ENCODE results near the gene CATSPER4.

DNA sequence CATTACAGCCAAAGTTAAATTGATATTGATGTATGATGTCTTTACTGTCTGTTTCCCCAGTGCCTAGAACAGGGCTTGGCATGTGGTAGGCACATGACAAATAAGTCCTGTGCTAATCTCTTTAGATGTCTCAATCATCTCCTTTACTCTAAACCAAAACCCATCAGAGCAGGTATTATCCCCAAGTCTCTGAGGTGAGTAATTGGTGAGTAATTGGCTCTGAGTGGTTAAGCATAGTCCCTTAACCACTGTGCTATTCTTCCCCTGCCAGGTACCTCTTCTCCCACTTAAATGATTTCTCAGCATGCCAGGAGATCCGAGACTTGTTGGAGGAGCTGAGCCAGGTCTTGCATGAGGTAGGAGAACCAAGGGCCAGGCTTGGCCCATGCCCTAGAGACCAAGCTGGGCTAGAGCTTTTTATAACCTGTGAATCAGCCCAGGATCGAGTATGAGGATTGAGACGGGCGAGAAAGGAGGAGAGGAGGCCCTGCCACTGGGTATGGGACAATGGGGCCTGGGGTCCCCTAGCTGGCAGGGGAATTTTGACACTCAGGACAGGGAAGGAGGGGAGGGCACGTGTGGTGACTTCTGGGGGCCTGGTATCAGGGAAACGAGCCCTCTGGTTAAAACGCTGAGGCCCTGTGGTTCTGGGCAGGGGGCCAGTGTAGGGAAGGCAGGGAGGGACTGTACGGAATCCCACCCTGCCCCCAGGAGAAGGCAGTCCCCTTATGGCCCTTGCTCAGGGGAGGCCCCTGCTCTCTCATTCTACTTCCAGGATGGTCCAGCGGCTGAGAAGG, 8.6 kb upstream of the CATSPER4 start:
- TF ChIP-seq FOXK1 (CRISPR knock-in tag; IDR thresholded peaks at IDR 0.05) (no peak), NR2C2 (CRISPR knock-in tag; IDR thresholded peaks at IDR 0.05) (no peak), MXD4 (CRISPR knock-in tag; IDR thresholded peaks at IDR 0.05; ENCODE audit: borderline replicate concordance) (no peak), TEAD4 (CRISPR knock-in tag; IDR thresholded peaks at IDR 0.05) (no peak), ZNF232 (CRISPR knock-in tag; IDR thresholded peaks at IDR 0.05) (no peak), GABPB1 (CRISPR knock-in tag; IDR thresholded peaks at IDR 0.05) (no peak), FOXP1 (CRISPR knock-in tag; IDR thresholded peaks at IDR 0.05; ENCODE audit: borderline replicate concordance) (no peak)
- TF ChIP-seq, protein P1, sequence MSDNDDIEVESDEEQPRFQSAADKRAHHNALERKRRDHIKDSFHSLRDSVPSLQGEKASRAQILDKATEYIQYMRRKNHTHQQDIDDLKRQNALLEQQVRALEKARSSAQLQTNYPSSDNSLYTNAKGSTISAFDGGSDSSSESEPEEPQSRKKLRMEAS (CRISPR knock-in tag; IDR thresholded peaks at IDR 0.05), result no peak
- TF ChIP-seq, protein P2, sequence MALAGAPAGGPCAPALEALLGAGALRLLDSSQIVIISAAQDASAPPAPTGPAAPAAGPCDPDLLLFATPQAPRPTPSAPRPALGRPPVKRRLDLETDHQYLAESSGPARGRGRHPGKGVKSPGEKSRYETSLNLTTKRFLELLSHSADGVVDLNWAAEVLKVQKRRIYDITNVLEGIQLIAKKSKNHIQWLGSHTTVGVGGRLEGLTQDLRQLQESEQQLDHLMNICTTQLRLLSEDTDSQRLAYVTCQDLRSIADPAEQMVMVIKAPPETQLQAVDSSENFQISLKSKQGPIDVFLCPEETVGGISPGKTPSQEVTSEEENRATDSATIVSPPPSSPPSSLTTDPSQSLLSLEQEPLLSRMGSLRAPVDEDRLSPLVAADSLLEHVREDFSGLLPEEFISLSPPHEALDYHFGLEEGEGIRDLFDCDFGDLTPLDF (CRISPR knock-in tag; IDR thresholded peaks at IDR 0.05), result no peak
- TF ChIP-seq, protein P3, sequence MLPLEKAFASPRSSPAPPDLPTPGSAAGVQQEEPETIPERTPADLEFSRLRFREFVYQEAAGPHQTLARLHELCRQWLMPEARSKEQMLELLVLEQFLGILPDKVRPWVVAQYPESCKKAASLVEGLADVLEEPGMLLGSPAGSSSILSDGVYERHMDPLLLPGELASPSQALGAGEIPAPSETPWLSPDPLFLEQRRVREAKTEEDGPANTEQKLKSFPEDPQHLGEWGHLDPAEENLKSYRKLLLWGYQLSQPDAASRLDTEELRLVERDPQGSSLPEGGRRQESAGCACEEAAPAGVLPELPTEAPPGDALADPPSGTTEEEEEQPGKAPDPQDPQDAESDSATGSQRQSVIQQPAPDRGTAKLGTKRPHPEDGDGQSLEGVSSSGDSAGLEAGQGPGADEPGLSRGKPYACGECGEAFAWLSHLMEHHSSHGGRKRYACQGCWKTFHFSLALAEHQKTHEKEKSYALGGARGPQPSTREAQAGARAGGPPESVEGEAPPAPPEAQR (CRISPR knock-in tag; IDR thresholded peaks at IDR 0.05), result no peak
- TF ChIP-seq, protein P4, sequence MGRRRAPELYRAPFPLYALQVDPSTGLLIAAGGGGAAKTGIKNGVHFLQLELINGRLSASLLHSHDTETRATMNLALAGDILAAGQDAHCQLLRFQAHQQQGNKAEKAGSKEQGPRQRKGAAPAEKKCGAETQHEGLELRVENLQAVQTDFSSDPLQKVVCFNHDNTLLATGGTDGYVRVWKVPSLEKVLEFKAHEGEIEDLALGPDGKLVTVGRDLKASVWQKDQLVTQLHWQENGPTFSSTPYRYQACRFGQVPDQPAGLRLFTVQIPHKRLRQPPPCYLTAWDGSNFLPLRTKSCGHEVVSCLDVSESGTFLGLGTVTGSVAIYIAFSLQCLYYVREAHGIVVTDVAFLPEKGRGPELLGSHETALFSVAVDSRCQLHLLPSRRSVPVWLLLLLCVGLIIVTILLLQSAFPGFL (CRISPR knock-in tag; IDR thresholded peaks at IDR 0.05; ENCODE audit: borderline replicate concordance), result no peak
- TF ChIP-seq, protein P5, sequence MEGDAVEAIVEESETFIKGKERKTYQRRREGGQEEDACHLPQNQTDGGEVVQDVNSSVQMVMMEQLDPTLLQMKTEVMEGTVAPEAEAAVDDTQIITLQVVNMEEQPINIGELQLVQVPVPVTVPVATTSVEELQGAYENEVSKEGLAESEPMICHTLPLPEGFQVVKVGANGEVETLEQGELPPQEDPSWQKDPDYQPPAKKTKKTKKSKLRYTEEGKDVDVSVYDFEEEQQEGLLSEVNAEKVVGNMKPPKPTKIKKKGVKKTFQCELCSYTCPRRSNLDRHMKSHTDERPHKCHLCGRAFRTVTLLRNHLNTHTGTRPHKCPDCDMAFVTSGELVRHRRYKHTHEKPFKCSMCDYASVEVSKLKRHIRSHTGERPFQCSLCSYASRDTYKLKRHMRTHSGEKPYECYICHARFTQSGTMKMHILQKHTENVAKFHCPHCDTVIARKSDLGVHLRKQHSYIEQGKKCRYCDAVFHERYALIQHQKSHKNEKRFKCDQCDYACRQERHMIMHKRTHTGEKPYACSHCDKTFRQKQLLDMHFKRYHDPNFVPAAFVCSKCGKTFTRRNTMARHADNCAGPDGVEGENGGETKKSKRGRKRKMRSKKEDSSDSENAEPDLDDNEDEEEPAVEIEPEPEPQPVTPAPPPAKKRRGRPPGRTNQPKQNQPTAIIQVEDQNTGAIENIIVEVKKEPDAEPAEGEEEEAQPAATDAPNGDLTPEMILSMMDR (IDR thresholded peaks at IDR 0.05), result no peak
- TF ChIP-seq, protein P6, sequence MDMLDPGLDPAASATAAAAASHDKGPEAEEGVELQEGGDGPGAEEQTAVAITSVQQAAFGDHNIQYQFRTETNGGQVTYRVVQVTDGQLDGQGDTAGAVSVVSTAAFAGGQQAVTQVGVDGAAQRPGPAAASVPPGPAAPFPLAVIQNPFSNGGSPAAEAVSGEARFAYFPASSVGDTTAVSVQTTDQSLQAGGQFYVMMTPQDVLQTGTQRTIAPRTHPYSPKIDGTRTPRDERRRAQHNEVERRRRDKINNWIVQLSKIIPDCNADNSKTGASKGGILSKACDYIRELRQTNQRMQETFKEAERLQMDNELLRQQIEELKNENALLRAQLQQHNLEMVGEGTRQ (CRISPR knock-in tag; IDR thresholded peaks at IDR 0.05), result no peak
